Stimulated activated CD4-positive, alpha-beta T cell treated with anti-CD3 and anti-CD28 coated beads, Interleukin-4, amount 100 ng/mL, for 1 hour (primary cell): ENCODE results near the gene PPIL1.

Experiments
- DNase-seq: peaks from one replicate; pipeline ENCODE4 v3.0.0-alpha.2; 2020

Gene PPIL1

GRCh38 chr6:36853325-36853724, 21.3 kb downstream of the PPIL1 start:
- no peak for DNase-seq

- DNase-seq, result no peak
These were observed 22.0 kb downstream of the PPIL1 start for GRCh38 chr6:36852481-36853147.

GRCh38 chr6:36851626-36852025, 23.0 kb downstream of the PPIL1 start:
- no peak for DNase-seq

GRCh38 chr6:36851149-36851614, 23.4 kb downstream of the PPIL1 start:
- no peak for DNase-seq

- no peak for DNase-seq
These were observed 24.6 kb downstream of the PPIL1 start for GRCh38 chr6:36850021-36850420.

- no peak for DNase-seq
These were observed 25.8 kb downstream of the PPIL1 start for GRCh38 chr6:36848658-36849441.

GRCh38 chr6:36847991-36848390, 26.6 kb downstream of the PPIL1 start:
- DNase-seq, result no peak

GRCh38 chr6:36847152-36847551, 27.5 kb downstream of the PPIL1 start:
- no peak for DNase-seq

- no peak for DNase-seq
These were observed 29.4 kb downstream of the PPIL1 start for GRCh38 chr6:36845233-36845632.

- no peak for DNase-seq
These were observed 30.1 kb downstream of the PPIL1 start for GRCh38 chr6:36844232-36845170.

- DNase-seq, result no peak
These were observed 31.4 kb downstream of the PPIL1 start for GRCh38 chr6:36843170-36843569.

- DNase-seq, result no peak
These were observed 32.8 kb downstream of the PPIL1 start for GRCh38 chr6:36841756-36842155.

GRCh38 chr6:36840432-36841403, 33.9 kb downstream of the PPIL1 start:
- DNase-seq, result peak; percentile 25

- peak; percentile 52 for DNase-seq
These were observed 34.7 kb downstream of the PPIL1 start for GRCh38 chr6:36839749-36840431.

GRCh38 chr6:36838896-36839748, 35.5 kb downstream of the PPIL1 start, which contains the start of gene CPNE5:
Gene CPNE5, minus strand, starts transcription at chr6:36839444. Its CDS starts 67 bp downstream, at chr6:36839377.
- peak; percentile 17 for DNase-seq

GRCh38 chr6:36837686-36838085, 36.9 kb downstream of the PPIL1 start:
- no peak for DNase-seq

GRCh38 chr6:36837022-36837339, 37.6 kb downstream of the PPIL1 start:
- no peak for DNase-seq

GRCh38 chr6:36836111-36837021, 38.2 kb downstream of the PPIL1 start:
- DNase-seq, result no peak
